K562 (cell line): ENCODE results near the gene LGALS13. TPM values are rescaled to one million over a fixed set of nuclear protein-coding genes. Genes with fewer than 3 reads are reported as not detected.

Experiments used
- ATAC-seq: fragments of 200-7000 bp; cut with Tn5 transposase; 3 replicates; pipeline ENCODE4 v1.9.1; 2020; ENCODE audit warnings: moderate library complexity
- BruUV-seq: library from RNA; stranded (reverse); fragments of 400-500 nt; replicated peaks from 2 replicates; lab custom pipeline; 2021; lab: Mats Ljungman, UMichigan
- CTCF ChIA-PET: fragments of 300-600 bp; formaldehyde crosslinking; extraction: SDS; loops from one replicate; lab custom pipeline; 2021; ENCODE audit warnings: low intra/inter-chr PET ratio; lab: Yijun Ruan, JAX
- POLR2A ChIA-PET: fragments of 300-600, 350-650 bp; sonication (Branson Sonifier 250); formaldehyde crosslinking; extraction: SDS; loops from one replicate; lab custom pipeline; 2021; ENCODE audit warnings: antibody characterized with exemption, inconsistent platforms; lab: Yijun Ruan, JAX
- DNase-seq, 4 experiments: peaks; one replicate each; pipeline versions ENCODE4 v3.0.0 to v3.0.0-alpha.2; 2011 to 2018; ENCODE audit warnings: low spot score in 3 of 4, mixed read lengths in 3 of 4; ENCODE audit errors: extremely low read depth in 1 of 4
- FAIRE-seq: peaks from 2 replicates; lab custom pipeline; 2011; peaks lifted over from hg19 to GRCh38; lab: Jason Lieb, UNC
- H2AFZ ChIP-seq: 2 replicates; pipeline ENCODE4 v1.6.0; 2011; ENCODE audit warnings: low read depth, low read length, control low read depth, inconsistent platforms
- H3K27ac ChIP-seq: fragments of 200-600 bp; 3 replicates; pipeline ENCODE4 v1.8.0; 2011; ENCODE audit warnings: low read depth, mild to moderate bottlenecking, control low read depth, inconsistent platforms, low read length, moderate library complexity, mixed read lengths; ENCODE audit errors: extremely low read depth
- H3K27me3 ChIP-seq, 2 experiments: fragments of 300-600 bp in 1 of 2; 2 replicates in 1 of 2; 3 replicates in 1 of 2; pipeline versions ENCODE4 v1.6.0 to v1.8.0; 2011; ENCODE audit warnings: inconsistent platforms in 2 of 2, low read length in 2 of 2, mild to moderate bottlenecking in 1 of 2, mixed read lengths in 1 of 2, moderate library complexity in 1 of 2; ENCODE audit not compliant: control insufficient read depth in 2 of 2, insufficient read depth in 2 of 2
- H3K36me3 ChIP-seq: fragments of 300-600 bp; 3 replicates; pipeline ENCODE4 v1.8.0; 2011; ENCODE audit warnings: mild to moderate bottlenecking, low read length, inconsistent platforms; ENCODE audit not compliant: control insufficient read depth, insufficient read depth
- H3K4me1 ChIP-seq, 2 experiments: fragments of 200-600 bp in 1 of 2; replicated peaks in 1 of 2; 2 replicates in 1 of 2; 3 replicates in 1 of 2; pipeline versions ENCODE4 v1.5.1 to v1.8.0; 2011; ENCODE audit warnings: inconsistent platforms in 2 of 2, low read length in 2 of 2, mild to moderate bottlenecking in 1 of 2, mixed read lengths in 1 of 2, moderate library complexity in 1 of 2; ENCODE audit not compliant: control insufficient read depth in 2 of 2, insufficient read depth in 2 of 2
- H3K4me2 ChIP-seq: 2 replicates; pipeline ENCODE4 v1.6.1; 2011; ENCODE audit warnings: low read length, control low read depth, inconsistent platforms, mixed read lengths; ENCODE audit not compliant: insufficient read depth
- H3K4me3 ChIP-seq: fragments of 200-600 bp; sonication (generic), shearing (Covaris generic); 2 replicates; pipeline ENCODE4 v1.5.1; 2016; ENCODE audit warnings: control low read depth, inconsistent platforms
- H3K79me2 ChIP-seq: fragments of 200-600 bp; 3 replicates; pipeline ENCODE4 v1.8.0; 2011; ENCODE audit warnings: low read length, inconsistent platforms; ENCODE audit not compliant: control insufficient read depth, insufficient read depth
- H3K9ac ChIP-seq, 2 experiments: 2 replicates each; pipeline versions ENCODE4 v1.6.0 to v1.6.1; 2011; ENCODE audit warnings: low read depth in 2 of 2, low read length in 2 of 2, control low read depth in 1 of 2, inconsistent platforms in 1 of 2, mild to moderate bottlenecking in 1 of 2, mixed read lengths in 1 of 2; ENCODE audit not compliant: insufficient read depth in 1 of 2
- H3K9me1 ChIP-seq: one replicate; pipeline ENCODE4 v1.6.0; 2011; ENCODE audit warnings: inconsistent platforms, mild to moderate bottlenecking, low read length, moderate library complexity; ENCODE audit not compliant: control insufficient read depth, insufficient read depth
- H3K9me3 ChIP-seq: replicated peaks from 2 replicates; pipeline ENCODE4 v1.5.1; 2011; ENCODE audit warnings: low read depth, low read length, inconsistent platforms; ENCODE audit not compliant: control insufficient read depth, insufficient read depth
- H4K20me1 ChIP-seq: replicated peaks from 2 replicates; pipeline ENCODE4 v1.6.1; 2011; ENCODE audit warnings: low read length, inconsistent platforms, mixed read lengths; ENCODE audit not compliant: control insufficient read depth, insufficient read depth
- EHMT2 ChIP-seq: fragments of 450-650 bp; IDR thresholded peaks from 2 replicates; pipeline ENCODE4 v1.6.1; 2018; ENCODE audit warnings: antibody characterized with exemption
- FOXO4 ChIP-seq: fragments of 450-650 bp; formaldehyde crosslinking; IDR thresholded peaks from 2 replicates; pipeline ENCODE4 v1.4.0; 2020; ENCODE audit warnings: mild to moderate bottlenecking, moderate library complexity
- IRF1 ChIP-seq: sonication (generic); formaldehyde crosslinking; IDR thresholded peaks from 2 replicates; pipeline ENCODE4 v1.8.0; 2022; ENCODE audit warnings: missing genetic modification reagents, mild to moderate bottlenecking, borderline replicate concordance
- IRF2 ChIP-seq: sonication (generic); formaldehyde crosslinking; IDR thresholded peaks from 2 replicates; pipeline ENCODE4 v1.8.1; 2022; ENCODE audit warnings: mild to moderate bottlenecking, missing genetic modification reagents
- MIER1 ChIP-seq: fragments of 450-650 bp; IDR thresholded peaks from 2 replicates; pipeline ENCODE4 v1.6.1; 2016; ENCODE audit warnings: antibody characterized with exemption, mild to moderate bottlenecking, low read depth
- REST ChIP-seq, 2 experiments: fragments of 450-650 bp; formaldehyde crosslinking in 1 of 2; IDR thresholded peaks; 2 replicates each; pipeline versions ENCODE4 v1.4.0 to v1.6.1; 2014 to 2020; ENCODE audit warnings: mild to moderate bottlenecking in 2 of 2, borderline replicate concordance in 1 of 2, low read depth in 1 of 2
- WGBS: fragments of 100-300 bp; shearing (Covaris generic); methylation state at CpG from one replicate; pipeline ENCODE4 v1.1.6; 2016; ENCODE audit warnings: low coverage, mixed read lengths; ENCODE audit not compliant: insufficient coverage; ENCODE audit errors: missing lambda C conversion rate; 5-methylcytosine and 5-hydroxymethylcytosine counted together
- in situ Hi-C: fragments of 300-500 bp; cut with MboI; formaldehyde crosslinking; loops from 4 replicates; pipeline ENCODE4 v1.15.0; 2018; ENCODE audit warnings: inconsistent platforms, mixed read lengths
- intact Hi-C: fragments of 100-400 bp; cut with micrococcal nuclease; formaldehyde crosslinking; loops from 2 replicates; pipeline ENCODE4 v1.14.2; 2022
- polyA plus RNA-seq, 8 experiments: library from polyadenylated mRNA; depleted of rRNA in 4 of 8; stranded (reverse) in 5 of 8; unstranded in 3 of 8; fragments of >200 nt; fragmentation: Nextera tagmentation in 2 of 8; fragmentation: Illumina TruSeq in 1 of 8; extraction: Ambion mirVana in 2 of 8; extraction: Trizol in 1 of 8; gene quantifications; 2 replicates each; pipeline versions ENCODE4 v1.2.1 to v1.2.3, GENCODE V29; 2011 to 2014; ENCODE audit warnings: inconsistent platforms in 1 of 8, missing spikeins in 1 of 8
- total RNA-seq, 7 experiments: library from RNA; depleted of rRNA in 6 of 7; stranded (reverse); fragments of >200 nt in 6 of 7; fragmentation: Illumina TruSeq in 2 of 7; extraction: Trizol in 2 of 7; gene quantifications; 2 replicates each; pipeline versions ENCODE4 v1.2.1 to v1.2.3, GENCODE V29; 2011 to 2021; ENCODE audit warnings: low replicate concordance in 1 of 7

Gene LGALS13
- total and polyA plus RNA-seq, 9 of the 15 experiments (the other 6 are each of a cell fraction or from before 2014, with no cell fraction given): 0.11 to 0.43 TPM; not detected in 7

GRCh38 chr19:39645800-39646411, 43.6 kb downstream of the LGALS13 start:
- no peak for ATAC-seq
- TF ChIP-seq IRF1 (CRISPR knock-in tag) (no peak), FOXO4 (CRISPR knock-in tag) (no peak), REST (IDR thresholded peaks at IDR 0.05; ENCODE audit: borderline replicate concordance) (peak; percentile 97), REST (CRISPR knock-in tag; IDR thresholded peaks at IDR 0.05; ENCODE audit: low read depth) (peak; percentile 90), IRF2 (CRISPR knock-in tag) (no peak), MIER1 (peak; percentile 90), EHMT2 (peak; percentile 96)
- POLR2A ChIA-PET: interaction anchor here (0.7 kb wide), 1 partner anchor 774 kb away, joined by 3 read pairs; no protein-coding TSS in a partner anchor
- BruUV-seq: no TSS peak
- peak; percentile 52 for FAIRE-seq
- Histone ChIP-seq H3K27me3 (no peaks in the 10 kb centered on the region), H2AFZ (no peak overlapping the region), H3K36me3 (no peaks in the 10 kb centered on the region), H3K9me3 (no peaks in the 10 kb centered on the region), H3K4me2 (no peak overlapping the region), H3K4me3 (no peak overlapping the region), H3K27ac (no peak overlapping the region), H3K9ac (no peak overlapping the region), H3K4me1 (no peaks in the 10 kb centered on the region), H4K20me1 (no peaks in the 10 kb centered on the region), H3K9me1 (no peaks in the 10 kb centered on the region), H3K79me2 (no peaks in the 10 kb centered on the region)
- DNase-seq: peak in 3 of 4 experiments; percentile 13 to 29 (median 17)
- CTCF ChIA-PET: no interaction called here
- WGBS: 2% methylated on average over 6 of the region's 6 CpGs
- intact Hi-C loops (no loop called here), in situ Hi-C loops (no loop called here)
